GM23338 (cell line): ENCODE results near the gene ERBB4. TPM values are rescaled to one million over a fixed set of nuclear protein-coding genes. Genes with fewer than 3 reads are reported as not detected.

ENCODE experiments used
- ATAC-seq: fragments of 200-7000 bp; cut with Tn5 transposase; 3 replicates; pipeline ENCODE4 v1.9.1; 2020
- DNase-seq: peaks from one replicate; pipeline ENCODE4 v3.0.0-alpha.2; 2015; ENCODE audit warnings: low spot score
- H2AFZ ChIP-seq: fragments of 200-600 bp; sonication (generic); 2 replicates; pipeline ENCODE4 v1.8.0; 2016; ENCODE audit warnings: antibody characterized with exemption, mild to moderate bottlenecking, moderate library complexity
- H3F3A ChIP-seq: fragments of 200-600 bp; sonication (generic); replicated peaks from 2 replicates; pipeline ENCODE4 v1.8.0; 2017; ENCODE audit warnings: antibody characterized with exemption, mixed run types, low read depth
- H3K27ac ChIP-seq: fragments of 200-600 bp; sonication (generic); 2 replicates; pipeline ENCODE4 v1.6.1; 2016; ENCODE audit warnings: low read depth
- H3K27me3 ChIP-seq: fragments of 200-600 bp; sonication (generic); 2 replicates; pipeline ENCODE4 v1.8.0; 2016; ENCODE audit warnings: mild to moderate bottlenecking, mixed run types, moderate library complexity; ENCODE audit not compliant: insufficient read depth
- H3K36me3 ChIP-seq: fragments of 200-600 bp; sonication (generic); 2 replicates; pipeline ENCODE4 v1.8.0; 2016; ENCODE audit warnings: mild to moderate bottlenecking; ENCODE audit not compliant: insufficient read depth
- H3K4me1 ChIP-seq: fragments of 200-600 bp; sonication (generic); 2 replicates; pipeline ENCODE4 v1.8.0; 2016; ENCODE audit warnings: mild to moderate bottlenecking, moderate library complexity; ENCODE audit not compliant: insufficient read depth
- H3K4me2 ChIP-seq: fragments of 200-600 bp; sonication (generic); 2 replicates; pipeline ENCODE4 v1.7.1; 2017; ENCODE audit warnings: mixed run types
- H3K4me3 ChIP-seq: fragments of 200-600 bp; sonication (generic); 2 replicates; pipeline ENCODE4 v1.6.1; 2016; ENCODE audit warnings: mixed run types
- H3K79me2 ChIP-seq: fragments of 200-600 bp; sonication (generic); replicated peaks from 2 replicates; pipeline ENCODE4 v1.8.0; 2017; ENCODE audit warnings: mild to moderate bottlenecking; ENCODE audit not compliant: insufficient read depth
- H3K9me2 ChIP-seq: fragments of 200-600 bp; sonication (generic); 2 replicates; pipeline ENCODE4 v1.8.0; 2017; ENCODE audit not compliant: insufficient read depth
- H4K20me1 ChIP-seq: fragments of 200-600 bp; sonication (generic); replicated peaks from 2 replicates; pipeline ENCODE4 v1.8.0; 2017; ENCODE audit warnings: mild to moderate bottlenecking; ENCODE audit not compliant: insufficient read depth
- H3K27ac Mint-ChIP-seq: 2 replicates; pipeline ENCODE4 v1.8.0; 2020; ENCODE audit warnings: inconsistent platforms, mild to moderate bottlenecking, moderate library complexity, mixed read lengths
- H3K27me3 Mint-ChIP-seq: 3 replicates; pipeline ENCODE4 v1.8.0; 2022; ENCODE audit warnings: low read depth, mild to moderate bottlenecking, moderate library complexity, mixed read lengths, inconsistent platforms; ENCODE audit not compliant: insufficient read depth, poor library complexity
- H3K36me3 Mint-ChIP-seq: 3 replicates; pipeline ENCODE4 v1.8.0; 2021; ENCODE audit warnings: low read depth, mild to moderate bottlenecking, inconsistent platforms, moderate library complexity, mixed read lengths
- H3K4me1 Mint-ChIP-seq: 3 replicates; pipeline ENCODE4 v1.8.0; 2020; ENCODE audit warnings: mild to moderate bottlenecking, inconsistent platforms, mixed read lengths
- H3K4me3 Mint-ChIP-seq: 3 replicates; pipeline ENCODE4 v1.8.0; 2021; ENCODE audit warnings: moderate library complexity, mild to moderate bottlenecking, inconsistent platforms, mixed read lengths
- H3K9me3 Mint-ChIP-seq: 3 replicates; pipeline ENCODE4 v1.8.0; 2020; ENCODE audit warnings: moderate library complexity, mild to moderate bottlenecking, inconsistent platforms, mixed read lengths
- CREB1 ChIP-seq: fragments of 250-450 bp; sonication (Bioruptor Pico); IDR thresholded peaks from 2 replicates; pipeline ENCODE4 v1.5.0; 2020; ENCODE audit warnings: low read depth, mild to moderate bottlenecking, moderate library complexity
- CTCF ChIP-seq, 2 experiments: fragments of 200-600 bp in 1 of 2; sonication (generic) in 1 of 2; conservative IDR thresholded peaks; 2 replicates each; pipeline versions ENCODE4 v1.5.1 to v1.6.1; 2016 to 2017; ENCODE audit warnings: antibody characterized with exemption in 2 of 2, low read depth in 2 of 2, mild to moderate bottlenecking in 2 of 2, moderate library complexity in 1 of 2
- ETS1 ChIP-seq: IDR thresholded peaks from 2 replicates; pipeline ENCODE4 v1.6.1; 2016; ENCODE audit warnings: antibody characterized with exemption
- EZH2 ChIP-seq: fragments of 200-600 bp; sonication (generic); IDR thresholded peaks from one replicate; pipeline ENCODE4 v1.8.0; 2017; ENCODE audit warnings: antibody characterized with exemption, mild to moderate bottlenecking, low read depth; ENCODE audit not compliant: unreplicated experiment
- EZH2phosphoT487 ChIP-seq: fragments of 200-600 bp; sonication (generic); IDR thresholded peaks from one replicate; pipeline ENCODE4 v1.8.1; 2018; ENCODE audit warnings: antibody characterized with exemption; ENCODE audit not compliant: unreplicated experiment
- JUNB ChIP-seq: IDR thresholded peaks from one replicate; pipeline ENCODE4 v1.6.1; 2016; ENCODE audit warnings: antibody characterized with exemption; ENCODE audit not compliant: unreplicated experiment
- NANOG ChIP-seq: IDR thresholded peaks from 2 replicates; pipeline ENCODE4 v1.6.1; 2016; ENCODE audit warnings: antibody characterized with exemption, borderline replicate concordance
- POLR2AphosphoS5 ChIP-seq: IDR thresholded peaks from 2 replicates; pipeline ENCODE4 v1.6.1; 2016; ENCODE audit warnings: antibody characterized with exemption, low read depth
- STAT1 ChIP-seq: IDR thresholded peaks from one replicate; pipeline ENCODE4 v1.6.1; 2016; ENCODE audit warnings: antibody characterized with exemption; ENCODE audit not compliant: unreplicated experiment
- ZNF114 ChIP-seq: fragments of 250-450 bp; sonication (Bioruptor Pico); IDR thresholded peaks from 2 replicates; pipeline ENCODE4 v1.5.0; 2020; ENCODE audit warnings: mild to moderate bottlenecking, moderate library complexity
- ZNF331 ChIP-seq: fragments of 250-450 bp; sonication (Bioruptor Pico); IDR thresholded peaks from 2 replicates; pipeline ENCODE4 v1.5.0; 2020; ENCODE audit warnings: low read depth, mild to moderate bottlenecking, moderate library complexity
- polyA plus RNA-seq: library from polyadenylated mRNA; unstranded; fragments of >200 nt; fragmentation: Nextera tagmentation; extraction: Ambion mirVana; gene quantifications from 2 replicates; pipeline ENCODE4 v1.2.1, GENCODE V29; 2016
- total RNA-seq: library from RNA; depleted of rRNA; stranded (reverse); fragments of >200 nt; shearing (Covaris generic); gene quantifications from 2 replicates; pipeline ENCODE4 v1.2.3, GENCODE V29; 2014
- TF ChIP-seq, protein P1 (sequence below): IDR thresholded peaks from one replicate; pipeline ENCODE4 v1.6.1; 2018; ENCODE audit warnings: antibody characterized with exemption; ENCODE audit not compliant: unreplicated experiment
- TF ChIP-seq, protein P2 (sequence below): fragments of 250-450 bp; sonication (Bioruptor Pico); IDR thresholded peaks from 2 replicates; pipeline ENCODE4 v1.5.0; 2020; ENCODE audit warnings: mild to moderate bottlenecking, moderate library complexity

The ERBB4 gene
- total and polyA plus RNA-seq, 2 experiments from 2014 or later: 0.73 to 1.1 TPM

GRCh38 chr2:211845338-211846035 is 693.1 kb downstream of the ERBB4 start:
- Histone ChIP-seq H3K4me2 (no peak overlapping the region), H3K9me2 (no peaks in the 10 kb centered on the region), H3K4me3 (no peak overlapping the region), H3K4me1 (no peaks in the 10 kb centered on the region), H2AFZ (no peak overlapping the region), H3K27me3 (no peaks in the 10 kb centered on the region), H3K36me3 (no peaks in the 10 kb centered on the region), H4K20me1 (no peaks in the 10 kb centered on the region), H3K27ac (no peak overlapping the region), H3F3A (no peaks in the 10 kb centered on the region), H3K79me2 (no peaks in the 10 kb centered on the region)
- no peaks in the 10 kb centered on the region for H3K27me3 Mint-ChIP-seq
- H3K4me1 Mint-ChIP-seq: peaks cover 12% of the 10 kb centered on the region; the same call in 2 of the 3 replicates
- ATAC-seq (no peak), DNase-seq (no peak)
- H3K36me3 Mint-ChIP-seq: no peaks in the 10 kb centered on the region
- no peak overlapping the region for H3K27ac Mint-ChIP-seq
- no peaks in the 10 kb centered on the region for H3K9me3 Mint-ChIP-seq
- H3K4me3 Mint-ChIP-seq: no peak overlapping the region
- TF ChIP-seq, protein P1, sequence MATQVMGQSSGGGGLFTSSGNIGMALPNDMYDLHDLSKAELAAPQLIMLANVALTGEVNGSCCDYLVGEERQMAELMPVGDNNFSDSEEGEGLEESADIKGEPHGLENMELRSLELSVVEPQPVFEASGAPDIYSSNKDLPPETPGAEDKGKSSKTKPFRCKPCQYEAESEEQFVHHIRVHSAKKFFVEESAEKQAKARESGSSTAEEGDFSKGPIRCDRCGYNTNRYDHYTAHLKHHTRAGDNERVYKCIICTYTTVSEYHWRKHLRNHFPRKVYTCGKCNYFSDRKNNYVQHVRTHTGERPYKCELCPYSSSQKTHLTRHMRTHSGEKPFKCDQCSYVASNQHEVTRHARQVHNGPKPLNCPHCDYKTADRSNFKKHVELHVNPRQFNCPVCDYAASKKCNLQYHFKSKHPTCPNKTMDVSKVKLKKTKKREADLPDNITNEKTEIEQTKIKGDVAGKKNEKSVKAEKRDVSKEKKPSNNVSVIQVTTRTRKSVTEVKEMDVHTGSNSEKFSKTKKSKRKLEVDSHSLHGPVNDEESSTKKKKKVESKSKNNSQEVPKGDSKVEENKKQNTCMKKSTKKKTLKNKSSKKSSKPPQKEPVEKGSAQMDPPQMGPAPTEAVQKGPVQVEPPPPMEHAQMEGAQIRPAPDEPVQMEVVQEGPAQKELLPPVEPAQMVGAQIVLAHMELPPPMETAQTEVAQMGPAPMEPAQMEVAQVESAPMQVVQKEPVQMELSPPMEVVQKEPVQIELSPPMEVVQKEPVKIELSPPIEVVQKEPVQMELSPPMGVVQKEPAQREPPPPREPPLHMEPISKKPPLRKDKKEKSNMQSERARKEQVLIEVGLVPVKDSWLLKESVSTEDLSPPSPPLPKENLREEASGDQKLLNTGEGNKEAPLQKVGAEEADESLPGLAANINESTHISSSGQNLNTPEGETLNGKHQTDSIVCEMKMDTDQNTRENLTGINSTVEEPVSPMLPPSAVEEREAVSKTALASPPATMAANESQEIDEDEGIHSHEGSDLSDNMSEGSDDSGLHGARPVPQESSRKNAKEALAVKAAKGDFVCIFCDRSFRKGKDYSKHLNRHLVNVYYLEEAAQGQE: no peak
- TF ChIP-seq ETS1 (no peak), NANOG (no peak), ZNF331 (CRISPR knock-in tag) (no peak), CTCF (conservative IDR thresholded peaks at IDR 0.05; ENCODE audit: low read depth in 2 of 2) (no peak), ZNF114 (no peak), CREB1 (CRISPR knock-in tag) (no peak), POLR2AphosphoS5 (no peak), EZH2 (no peak), EZH2phosphoT487 (no peak), JUNB (no peak), STAT1 (no peak)
- TF ChIP-seq, protein P2, sequence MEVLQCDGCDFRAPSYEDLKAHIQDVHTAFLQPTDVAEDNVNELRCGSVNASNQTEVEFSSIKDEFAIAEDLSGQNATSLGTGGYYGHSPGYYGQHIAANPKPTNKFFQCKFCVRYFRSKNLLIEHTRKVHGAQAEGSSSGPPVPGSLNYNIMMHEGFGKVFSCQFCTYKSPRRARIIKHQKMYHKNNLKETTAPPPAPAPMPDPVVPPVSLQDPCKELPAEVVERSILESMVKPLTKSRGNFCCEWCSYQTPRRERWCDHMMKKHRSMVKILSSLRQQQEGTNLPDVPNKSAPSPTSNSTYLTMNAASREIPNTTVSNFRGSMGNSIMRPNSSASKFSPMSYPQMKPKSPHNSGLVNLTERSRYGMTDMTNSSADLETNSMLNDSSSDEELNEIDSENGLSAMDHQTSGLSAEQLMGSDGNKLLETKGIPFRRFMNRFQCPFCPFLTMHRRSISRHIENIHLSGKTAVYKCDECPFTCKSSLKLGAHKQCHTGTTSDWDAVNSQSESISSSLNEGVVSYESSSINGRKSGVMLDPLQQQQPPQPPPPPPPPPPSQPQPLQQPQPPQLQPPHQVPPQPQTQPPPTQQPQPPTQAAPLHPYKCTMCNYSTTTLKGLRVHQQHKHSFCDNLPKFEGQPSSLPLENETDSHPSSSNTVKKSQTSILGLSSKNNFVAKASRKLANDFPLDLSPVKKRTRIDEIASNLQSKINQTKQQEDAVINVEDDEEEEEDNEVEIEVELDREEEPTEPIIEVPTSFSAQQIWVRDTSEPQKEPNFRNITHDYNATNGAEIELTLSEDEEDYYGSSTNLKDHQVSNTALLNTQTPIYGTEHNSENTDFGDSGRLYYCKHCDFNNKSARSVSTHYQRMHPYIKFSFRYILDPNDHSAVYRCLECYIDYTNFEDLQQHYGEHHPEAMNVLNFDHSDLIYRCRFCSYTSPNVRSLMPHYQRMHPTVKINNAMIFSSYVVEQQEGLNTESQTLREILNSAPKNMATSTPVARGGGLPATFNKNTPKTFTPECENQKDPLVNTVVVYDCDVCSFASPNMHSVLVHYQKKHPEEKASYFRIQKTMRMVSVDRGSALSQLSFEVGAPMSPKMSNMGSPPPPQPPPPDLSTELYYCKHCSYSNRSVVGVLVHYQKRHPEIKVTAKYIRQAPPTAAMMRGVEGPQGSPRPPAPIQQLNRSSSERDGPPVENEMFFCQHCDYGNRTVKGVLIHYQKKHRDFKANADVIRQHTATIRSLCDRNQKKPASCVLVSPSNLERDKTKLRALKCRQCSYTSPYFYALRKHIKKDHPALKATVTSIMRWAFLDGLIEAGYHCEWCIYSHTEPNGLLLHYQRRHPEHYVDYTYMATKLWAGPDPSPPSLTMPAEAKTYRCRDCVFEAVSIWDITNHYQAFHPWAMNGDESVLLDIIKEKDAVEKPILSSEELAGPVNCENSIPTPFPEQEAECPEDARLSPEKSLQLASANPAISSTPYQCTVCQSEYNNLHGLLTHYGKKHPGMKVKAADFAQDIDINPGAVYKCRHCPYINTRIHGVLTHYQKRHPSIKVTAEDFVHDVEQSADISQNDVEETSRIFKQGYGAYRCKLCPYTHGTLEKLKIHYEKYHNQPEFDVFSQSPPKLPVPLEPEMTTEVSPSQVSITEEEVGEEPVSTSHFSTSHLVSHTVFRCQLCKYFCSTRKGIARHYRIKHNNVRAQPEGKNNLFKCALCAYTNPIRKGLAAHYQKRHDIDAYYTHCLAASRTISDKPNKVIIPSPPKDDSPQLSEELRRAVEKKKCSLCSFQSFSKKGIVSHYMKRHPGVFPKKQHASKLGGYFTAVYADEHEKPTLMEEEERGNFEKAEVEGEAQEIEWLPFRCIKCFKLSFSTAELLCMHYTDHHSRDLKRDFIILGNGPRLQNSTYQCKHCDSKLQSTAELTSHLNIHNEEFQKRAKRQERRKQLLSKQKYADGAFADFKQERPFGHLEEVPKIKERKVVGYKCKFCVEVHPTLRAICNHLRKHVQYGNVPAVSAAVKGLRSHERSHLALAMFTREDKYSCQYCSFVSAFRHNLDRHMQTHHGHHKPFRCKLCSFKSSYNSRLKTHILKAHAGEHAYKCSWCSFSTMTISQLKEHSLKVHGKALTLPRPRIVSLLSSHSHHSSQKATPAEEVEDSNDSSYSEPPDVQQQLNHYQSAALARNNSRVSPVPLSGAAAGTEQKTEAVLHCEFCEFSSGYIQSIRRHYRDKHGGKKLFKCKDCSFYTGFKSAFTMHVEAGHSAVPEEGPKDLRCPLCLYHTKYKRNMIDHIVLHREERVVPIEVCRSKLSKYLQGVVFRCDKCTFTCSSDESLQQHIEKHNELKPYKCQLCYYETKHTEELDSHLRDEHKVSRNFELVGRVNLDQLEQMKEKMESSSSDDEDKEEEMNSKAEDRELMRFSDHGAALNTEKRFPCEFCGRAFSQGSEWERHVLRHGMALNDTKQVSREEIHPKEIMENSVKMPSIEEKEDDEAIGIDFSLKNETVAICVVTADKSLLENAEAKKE: no peak
